Measurements from ENCODE around the gene RLF. TPM values are rescaled to one million over a fixed set of nuclear protein-coding genes. Genes with fewer than 3 reads are reported as not detected.

Gene RLF
- total and polyA plus RNA-seq, 2 donors from 2014 or later = 3.5 to 15.8 TPM

DNA sequence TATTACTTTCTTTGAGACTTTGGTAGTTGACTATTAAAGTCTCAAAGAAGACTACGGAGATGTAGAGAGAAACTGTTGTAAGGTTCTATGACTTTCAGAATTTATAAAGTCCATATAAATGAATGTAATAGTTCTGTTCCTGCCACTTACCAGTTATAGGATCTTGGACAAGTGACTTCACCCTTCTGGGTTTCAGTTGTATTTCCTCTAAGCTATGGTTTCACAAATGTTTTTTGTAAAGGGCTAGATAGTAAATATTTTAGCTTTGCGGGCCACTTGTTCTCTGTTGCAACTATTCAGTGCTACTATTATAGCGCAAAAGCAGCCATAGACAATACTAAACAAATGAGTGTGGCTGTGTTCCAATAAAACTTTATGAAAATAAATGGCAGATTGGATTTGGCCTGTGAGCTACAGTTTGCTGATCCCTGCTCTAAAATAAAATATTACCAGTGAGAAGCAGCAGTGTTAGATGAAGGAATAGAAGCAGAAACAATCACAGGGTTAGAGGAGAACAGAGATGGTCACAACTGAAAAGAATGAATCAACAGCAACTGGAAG lies 111.5 kb downstream of the RLF start:
- DNase-seq (no peak), FAIRE-seq (no peak)
- no peak overlapping the region for H3K27ac ChIP-seq (ENCODE audit: low read depth in 2 of 2, low read length in 2 of 2)
- no peak overlapping the region for H3K4me3 ChIP-seq (ENCODE audit: low read length in 3 of 3)
- H3K9me3 ChIP-seq (ENCODE audit: control insufficient read depth in 2 of 3, insufficient read depth in 1 of 3, low read length in 3 of 3) = no peaks in the 10 kb centered on the region
- intact Hi-C loops (cut with DNase I) = no loop called here
- TF ChIP-seq CTCF (IDR thresholded peaks at IDR 0.05; ENCODE audit: borderline replicate concordance, extremely low read depth, insufficient read depth) = no peak
- H3K36me3 ChIP-seq (ENCODE audit: control insufficient read depth in 2 of 3, insufficient read depth in 3 of 3, low read length in 3 of 3) = peaks cover 3 to 25% (median 8%) of the 10 kb centered on the region in 3 donors
- H3K4me1 ChIP-seq (ENCODE audit: control insufficient read depth in 2 of 3, insufficient read depth in 2 of 3, low read depth in 1 of 3, low read length in 3 of 3) = peaks cover 0 to 8% (median 4%) of the 10 kb centered on the region in 3 donors
- H3K27me3 ChIP-seq (ENCODE audit: control insufficient read depth, insufficient read depth, low read length) = no peaks in the 10 kb centered on the region
- no peak overlapping the region for H3K9ac ChIP-seq (ENCODE audit: low read length in 3 of 3)

DNA sequence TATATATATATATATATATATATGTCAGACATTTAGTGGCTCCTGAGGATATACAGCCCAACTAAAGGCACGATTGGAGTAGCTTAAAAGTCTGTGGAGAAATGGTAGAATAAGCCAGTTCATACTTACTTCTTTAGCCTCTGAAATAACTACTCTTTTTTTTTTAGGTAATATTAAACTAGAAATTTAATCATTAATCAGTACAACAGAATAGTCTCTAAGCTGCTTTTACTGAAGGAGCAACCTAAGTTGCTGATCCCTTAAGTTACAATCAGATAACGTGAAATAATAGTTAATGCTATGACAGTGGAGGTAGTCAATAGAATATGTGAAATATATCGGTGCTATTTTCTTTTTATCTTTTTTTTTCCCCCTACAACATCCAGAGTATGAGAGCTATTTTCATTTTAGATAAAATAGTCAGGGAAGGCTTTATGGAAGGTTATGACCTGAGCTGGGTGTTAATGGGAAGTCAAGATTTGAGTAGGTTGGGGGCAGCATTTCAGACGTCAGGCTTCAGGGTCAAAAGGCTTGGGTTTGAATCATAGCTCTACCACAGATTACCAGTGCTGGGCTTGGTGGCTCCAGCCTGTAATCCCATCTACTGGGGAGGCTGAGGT lies 112.5 kb downstream of the RLF start:
- intact Hi-C loops (cut with DNase I) = no loop called here
- peak; percentile 65 for FAIRE-seq
- DNase-seq = peak in 2 of 5 donors; percentile 22 to 53
- no peaks in the 10 kb centered on the region for H3K27me3 ChIP-seq (ENCODE audit: control insufficient read depth, insufficient read depth, low read length)
- peaks cover 3 to 19% (median 4%) of the 10 kb centered on the region in 3 donors for H3K36me3 ChIP-seq (ENCODE audit: control insufficient read depth in 2 of 3, insufficient read depth in 3 of 3, low read length in 3 of 3)
- no peak overlapping the region for H3K4me3 ChIP-seq (ENCODE audit: low read length in 3 of 3)
- no peak overlapping the region for H3K9ac ChIP-seq (ENCODE audit: low read length in 3 of 3)
- TF ChIP-seq CTCF (IDR thresholded peaks at IDR 0.05; ENCODE audit: borderline replicate concordance, extremely low read depth, insufficient read depth) = no peak
- no peaks in the 10 kb centered on the region for H3K9me3 ChIP-seq (ENCODE audit: control insufficient read depth in 2 of 3, insufficient read depth in 1 of 3, low read length in 3 of 3)
- peaks cover 0 to 7% (median 4%) of the 10 kb centered on the region in 3 donors for H3K4me1 ChIP-seq (ENCODE audit: control insufficient read depth in 2 of 3, insufficient read depth in 2 of 3, low read depth in 1 of 3, low read length in 3 of 3)
- no peak overlapping the region for H3K27ac ChIP-seq (ENCODE audit: low read depth in 2 of 2, low read length in 2 of 2)

DNA sequence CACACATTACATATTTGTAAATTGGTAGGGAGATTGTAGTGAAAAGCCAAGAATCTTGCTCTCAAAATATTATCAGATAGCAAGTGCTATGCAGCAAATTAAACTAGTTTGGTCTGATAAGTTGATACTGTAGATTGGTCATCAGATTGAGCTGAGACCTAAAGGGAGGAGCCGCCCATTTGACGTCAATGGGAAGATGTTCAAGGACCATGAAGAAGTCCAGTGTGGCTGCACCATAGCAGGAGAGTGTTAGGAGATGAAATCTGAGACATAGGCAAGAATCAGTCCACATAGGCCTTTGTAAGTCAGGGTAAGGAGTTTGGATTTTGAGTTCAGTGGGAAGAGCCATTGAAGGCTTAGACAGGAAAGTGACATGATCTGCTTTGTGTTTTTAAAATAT lies 113.1 kb downstream of the RLF start:
- FAIRE-seq = no peak
- TF ChIP-seq CTCF (IDR thresholded peaks at IDR 0.05; ENCODE audit: borderline replicate concordance, extremely low read depth, insufficient read depth) = no peak
- Histone ChIP-seq H3K4me1 (ENCODE audit: control insufficient read depth in 2 of 3, insufficient read depth in 2 of 3, low read depth in 1 of 3, low read length in 3 of 3) (peaks cover 0 to 7% (median 4%) of the 10 kb centered on the region in 3 donors), H3K36me3 (ENCODE audit: control insufficient read depth in 2 of 3, insufficient read depth in 3 of 3, low read length in 3 of 3) (peaks cover 3 to 18% (median 4%) of the 10 kb centered on the region in 3 donors), H3K4me3 (ENCODE audit: low read length in 3 of 3) (no peak overlapping the region), H3K9ac (ENCODE audit: low read length in 3 of 3) (no peak overlapping the region), H3K9me3 (ENCODE audit: control insufficient read depth in 2 of 3, insufficient read depth in 1 of 3, low read length in 3 of 3) (no peaks in the 10 kb centered on the region), H3K27ac (ENCODE audit: low read depth in 2 of 2, low read length in 2 of 2) (no peak overlapping the region), H3K27me3 (ENCODE audit: control insufficient read depth, insufficient read depth, low read length) (no peaks in the 10 kb centered on the region)
- intact Hi-C loops (cut with DNase I) = no loop called here
- DNase-seq = no peak
